Keratinocyte (primary cell): ENCODE results near the gene ECHDC3.

Experiments used
- CTCF ChIP-seq, 3 experiments: IDR thresholded peaks in 1 of 3; conservative IDR thresholded peaks in 1 of 3; optimal IDR thresholded peaks in 1 of 3; 2 replicates in 2 of 3; 3 replicates in 1 of 3; pipeline versions ENCODE3 to v1.5.1; 2011; ENCODE audit warnings: low read length in 3 of 3, mild to moderate bottlenecking in 3 of 3, moderate library complexity in 2 of 3, control low read depth in 1 of 3, inconsistent platforms in 1 of 3; ENCODE audit not compliant: insufficient read depth in 2 of 3; ENCODE audit errors: extremely low read depth in 1 of 3
- EZH2 ChIP-seq: IDR thresholded peaks from one replicate; pipeline ENCODE4 v1.6.1; 2012; ENCODE audit warnings: inconsistent platforms, mild to moderate bottlenecking, low read length, moderate library complexity

- no peak for TF ChIP-seq CTCF (optimal IDR thresholded peaks at IDR 0.05 in 1 of 3, IDR thresholded peaks at IDR 0.05 in 1 of 3, conservative IDR thresholded peaks at IDR 0.05 in 1 of 3; ENCODE audit: extremely low read depth in 1 of 3, insufficient read depth in 2 of 3, low read length in 3 of 3)
- no peak for TF ChIP-seq EZH2
Measured at GRCh38 chr10:11742779-11743298, 657 bp downstream of the ECHDC3 start.
